CD4-positive, alpha-beta T cell treated with Interleukin-21 for 1 hour (primary cell): ENCODE measurements around the gene NOA1.
A peak's percentile ranks its signal among the peaks of the same experiment; 100 is the strongest.

Source experiments
- DNase-seq: peaks from one replicate; pipeline ENCODE4 v3.0.0-alpha.2; 2020

The NOA1 gene

DNA sequence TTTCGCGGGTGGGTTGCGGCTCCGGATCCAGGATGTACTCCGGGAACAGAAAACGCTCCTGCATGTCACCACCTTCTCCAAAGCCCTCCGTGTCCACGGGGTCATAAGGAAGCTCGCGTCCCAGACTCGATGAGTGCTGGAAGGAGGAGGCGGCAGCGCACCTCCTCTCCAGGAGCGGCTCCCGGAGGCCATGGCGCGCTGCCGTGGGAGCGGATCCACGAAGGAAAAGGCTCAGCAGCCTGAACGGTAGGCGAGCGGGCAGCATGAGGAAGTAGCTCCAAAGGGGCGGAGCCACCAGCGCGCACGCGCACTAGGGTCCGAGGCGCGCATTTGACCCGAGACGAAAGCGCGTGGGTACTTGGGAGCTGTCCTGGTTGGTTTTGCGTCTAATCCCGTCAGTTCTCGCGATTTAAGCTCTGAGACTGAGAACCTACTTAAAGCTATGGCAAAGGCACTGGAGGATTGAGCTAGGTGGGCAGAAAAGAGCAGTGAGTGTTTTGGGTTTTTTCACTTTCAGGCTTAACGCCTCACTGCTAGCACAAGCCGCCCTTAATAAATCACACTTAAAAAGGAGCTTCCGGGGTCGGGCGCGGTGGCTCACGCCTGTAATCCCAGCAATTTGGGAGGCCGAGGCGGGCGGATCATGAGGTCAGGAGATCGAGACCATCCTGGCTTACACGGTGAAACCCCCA lies at the start of gene NOA1:
Gene NOA1, minus strand, starts transcription at position 286 of the 692 bp plus-strand sequence. Its CDS starts 21 bp downstream, at position 265.
- DNase-seq: peak; percentile 99

DNA sequence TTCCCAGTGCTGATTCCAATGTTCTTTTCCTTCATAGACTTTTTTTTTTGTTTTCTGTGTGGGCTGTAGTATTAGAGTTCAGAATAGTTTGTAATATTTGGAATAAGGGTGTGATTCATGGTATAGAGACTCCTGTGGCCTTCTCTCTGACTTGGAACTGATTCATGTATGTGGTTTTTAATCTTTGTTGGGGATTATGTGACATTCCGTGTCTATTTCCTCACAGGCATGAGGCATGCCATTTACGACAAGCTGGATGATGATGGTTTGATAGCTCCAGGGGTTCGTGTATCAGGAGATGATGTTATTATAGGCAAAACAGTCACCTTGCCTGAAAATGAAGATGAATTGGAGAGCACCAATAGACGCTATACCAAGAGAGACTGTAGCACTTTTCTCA lies 45.7 kb upstream of the NOA1 start:
- no peak for DNase-seq

DNA sequence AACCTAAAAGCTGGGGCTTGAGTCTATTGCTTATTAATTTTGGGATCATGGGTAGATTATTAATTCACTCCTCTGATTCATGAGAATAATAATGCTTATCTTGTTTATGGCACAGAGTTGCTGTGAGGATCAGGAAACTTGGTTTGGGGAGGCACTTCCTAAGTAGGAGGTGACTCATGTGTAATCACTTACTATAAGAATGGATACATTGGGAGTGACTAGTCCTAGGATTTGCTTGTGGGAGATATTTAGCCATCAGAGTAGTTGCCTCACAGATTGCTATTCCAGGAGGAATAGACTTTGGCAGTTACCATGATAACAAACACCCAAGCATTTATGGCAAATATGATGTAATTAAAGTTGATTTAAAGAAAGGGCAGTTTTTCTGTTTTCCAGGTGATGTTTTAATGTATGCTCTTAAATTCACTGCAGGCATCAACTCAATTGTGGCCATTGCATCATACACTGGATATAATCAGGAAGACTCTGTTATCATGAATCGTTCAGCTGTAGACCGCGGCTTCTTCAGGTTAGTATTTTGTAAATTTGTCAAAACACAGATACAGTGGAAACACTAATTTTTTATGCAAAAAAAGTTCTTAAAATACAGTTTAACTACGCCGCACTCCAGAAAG lies 43.2 kb upstream of the NOA1 start:
- no peak for DNase-seq

DNA sequence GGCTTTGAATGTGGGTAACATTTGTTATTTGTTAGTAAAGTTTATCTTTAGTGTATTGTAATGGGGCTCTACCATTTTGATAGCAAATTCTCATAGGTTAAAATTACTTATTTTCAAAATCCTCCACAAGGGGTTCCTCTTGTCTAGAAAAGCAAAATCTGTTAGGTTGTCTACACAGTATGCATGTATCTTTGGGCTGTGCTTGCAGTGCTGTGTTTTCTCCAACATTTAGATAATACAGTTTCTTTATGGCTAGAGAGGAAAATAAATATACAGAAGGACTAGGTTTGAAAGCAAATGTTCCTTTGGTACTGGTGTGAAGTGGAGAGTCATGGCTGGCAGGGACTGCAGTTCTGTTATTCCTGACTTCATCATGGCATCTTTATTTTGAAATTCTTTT lies 41.6 kb upstream of the NOA1 start:
- no peak for DNase-seq

DNA sequence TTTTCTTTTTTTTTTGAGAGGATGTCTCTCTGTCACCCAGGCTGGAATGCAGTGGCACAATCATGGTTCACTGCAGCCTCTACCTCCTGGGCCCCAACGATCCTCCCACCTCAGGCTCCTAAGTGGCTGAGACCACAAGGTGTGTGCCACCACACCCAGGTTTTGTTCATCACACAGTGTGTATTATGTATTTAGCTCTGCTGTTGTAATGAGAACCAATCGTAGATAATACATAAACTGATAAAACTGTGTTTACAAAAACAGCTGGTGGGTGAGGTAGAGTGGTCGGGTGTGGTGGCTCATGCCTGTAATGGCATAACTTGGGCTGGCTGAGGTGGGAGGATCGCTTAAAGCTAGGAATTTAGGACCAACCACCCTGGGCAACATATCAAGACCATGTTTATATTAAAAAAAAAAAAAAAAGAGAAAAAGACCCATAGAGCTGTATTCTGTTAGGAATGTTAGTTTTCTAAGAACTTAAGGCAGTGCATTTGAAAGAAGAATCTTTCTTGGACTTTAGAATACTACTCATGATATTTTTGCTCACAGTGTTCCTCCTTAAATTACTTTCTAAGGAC lies 36.2 kb upstream of the NOA1 start:
- no peak for DNase-seq

DNA sequence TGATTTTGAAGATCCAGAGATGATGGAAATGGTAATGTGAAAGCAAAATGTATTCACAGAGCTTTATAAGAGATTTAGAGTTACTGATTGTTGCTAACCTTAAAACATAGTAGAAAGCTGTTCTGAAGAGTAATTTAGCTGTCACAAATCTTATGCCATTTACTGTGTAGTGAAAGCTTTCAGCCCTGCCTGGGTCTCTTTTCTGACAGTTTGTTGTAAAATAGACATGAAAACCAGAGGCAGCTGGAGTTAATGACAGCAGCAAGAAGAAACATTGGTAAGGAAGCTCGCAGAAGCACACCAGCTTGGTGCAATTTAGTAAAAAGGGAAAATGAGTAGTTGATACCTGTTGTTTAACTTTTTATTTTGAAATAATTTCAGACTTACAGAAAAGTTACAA lies 22.3 kb upstream of the NOA1 start:
- DNase-seq: no peak

DNA sequence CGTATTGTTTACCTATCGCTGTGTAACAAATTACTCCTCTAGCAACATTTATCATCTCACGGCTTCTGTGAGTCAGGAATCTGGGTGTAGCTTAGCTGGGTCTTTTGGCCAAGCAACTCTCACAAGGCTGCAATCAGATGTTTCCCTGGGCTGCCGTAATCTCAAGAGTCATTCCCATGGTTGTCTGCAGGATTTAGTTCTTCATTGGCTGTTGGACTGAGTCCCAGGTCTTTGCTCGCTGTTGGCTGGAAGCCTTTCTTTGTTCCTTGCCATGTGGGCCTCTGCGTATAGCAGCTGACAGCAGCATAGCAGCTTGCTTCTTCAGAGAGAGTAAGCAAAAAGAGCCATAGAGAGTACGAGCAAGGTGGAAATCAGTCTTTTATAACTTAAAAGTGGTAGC lies 18.1 kb upstream of the NOA1 start:
- DNase-seq: no peak

DNA sequence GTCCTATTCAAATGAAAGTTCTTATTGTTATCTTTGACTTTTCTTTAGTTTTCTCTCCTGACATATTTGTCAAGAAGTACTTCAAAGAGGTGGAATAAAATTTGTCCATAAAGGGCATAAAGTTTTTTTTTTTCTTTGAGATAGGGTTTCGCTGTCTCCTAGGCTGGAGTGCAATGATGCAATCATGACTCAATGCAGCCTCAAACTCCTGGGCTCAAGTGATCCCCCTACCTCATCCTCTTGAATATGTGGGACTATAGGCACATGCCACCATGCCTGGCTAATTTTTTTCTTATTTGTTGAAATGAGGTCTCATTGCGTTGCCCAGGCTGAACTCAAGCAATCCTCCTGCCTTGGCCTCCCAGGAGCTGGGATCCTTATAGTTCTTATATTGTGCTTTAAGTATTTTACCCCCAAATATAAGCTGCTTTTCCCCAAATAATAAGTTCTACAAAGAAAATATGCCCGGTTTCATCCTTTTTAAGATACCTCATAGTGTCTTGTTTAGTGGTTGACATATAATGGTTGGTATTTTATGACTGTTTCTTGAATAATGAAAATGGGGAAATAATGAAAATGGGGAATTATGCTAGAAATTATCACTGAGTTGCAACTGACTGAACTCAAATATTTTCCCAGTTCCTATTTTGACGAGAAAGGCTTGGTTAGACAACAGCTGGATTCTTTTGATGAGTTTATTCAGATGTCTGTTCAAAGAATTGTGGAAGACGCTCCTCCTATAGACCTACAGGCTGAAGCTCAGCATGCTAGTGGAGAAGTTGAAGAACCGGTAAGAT lies 12.9 kb upstream of the NOA1 start:
- no peak for DNase-seq

DNA sequence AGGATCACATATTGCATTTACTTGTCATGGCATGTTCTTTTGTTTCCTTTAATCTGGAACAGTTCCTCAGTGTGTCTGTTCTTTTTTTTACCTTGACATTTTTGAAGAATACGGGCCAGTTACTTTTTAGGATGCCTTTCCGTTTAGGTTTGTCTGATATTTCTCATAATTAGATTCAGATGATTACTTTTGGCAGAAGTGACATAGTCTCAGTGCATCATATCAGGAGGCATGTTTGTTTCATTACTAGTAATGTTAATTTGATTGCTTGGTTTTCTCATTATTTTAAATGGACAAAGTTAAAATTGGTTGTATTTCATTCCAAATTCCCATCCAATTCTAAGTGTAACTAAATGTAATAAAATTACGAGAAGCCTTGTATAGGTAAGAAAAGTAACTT lies 9.5 kb upstream of the NOA1 start:
- DNase-seq: no peak

DNA sequence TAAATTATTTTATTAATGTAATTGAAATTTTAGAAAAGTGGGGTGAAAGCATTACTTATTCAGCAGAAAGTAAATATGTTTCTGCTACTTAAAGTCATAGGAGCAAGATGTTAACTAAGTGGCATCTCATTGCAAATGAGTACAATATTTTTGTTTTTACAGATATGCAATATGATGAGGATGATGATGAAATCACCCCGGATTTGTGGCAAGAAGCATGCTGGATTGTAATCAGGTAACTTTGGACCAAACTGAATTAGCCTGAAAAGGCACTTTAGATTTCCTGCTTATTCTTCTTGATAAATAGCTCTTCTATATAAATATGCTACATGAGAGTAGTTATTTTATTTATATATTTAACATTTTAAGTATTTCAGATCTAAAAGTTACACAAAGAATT lies 8.8 kb upstream of the NOA1 start:
- no peak for DNase-seq

DNA sequence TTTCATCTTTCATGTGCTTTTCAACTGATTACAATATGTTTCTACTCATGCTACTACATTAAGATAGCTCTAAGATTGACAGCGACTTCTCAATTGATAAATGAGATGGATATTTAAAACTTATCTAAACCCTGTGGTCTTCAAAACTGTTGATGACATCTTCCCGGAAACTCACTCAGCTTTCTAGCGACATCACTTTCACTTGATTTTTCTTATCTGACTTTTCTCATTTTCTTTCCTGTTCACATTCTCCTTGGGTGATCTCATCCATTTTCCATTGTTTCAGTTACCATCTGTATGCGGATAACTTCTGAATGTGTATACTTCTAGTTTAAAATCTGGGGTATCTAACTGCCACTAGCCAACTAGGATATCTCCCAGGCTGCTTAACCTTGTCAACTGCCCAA lies 4.4 kb upstream of the NOA1 start:
- DNase-seq: peak; percentile 26

DNA sequence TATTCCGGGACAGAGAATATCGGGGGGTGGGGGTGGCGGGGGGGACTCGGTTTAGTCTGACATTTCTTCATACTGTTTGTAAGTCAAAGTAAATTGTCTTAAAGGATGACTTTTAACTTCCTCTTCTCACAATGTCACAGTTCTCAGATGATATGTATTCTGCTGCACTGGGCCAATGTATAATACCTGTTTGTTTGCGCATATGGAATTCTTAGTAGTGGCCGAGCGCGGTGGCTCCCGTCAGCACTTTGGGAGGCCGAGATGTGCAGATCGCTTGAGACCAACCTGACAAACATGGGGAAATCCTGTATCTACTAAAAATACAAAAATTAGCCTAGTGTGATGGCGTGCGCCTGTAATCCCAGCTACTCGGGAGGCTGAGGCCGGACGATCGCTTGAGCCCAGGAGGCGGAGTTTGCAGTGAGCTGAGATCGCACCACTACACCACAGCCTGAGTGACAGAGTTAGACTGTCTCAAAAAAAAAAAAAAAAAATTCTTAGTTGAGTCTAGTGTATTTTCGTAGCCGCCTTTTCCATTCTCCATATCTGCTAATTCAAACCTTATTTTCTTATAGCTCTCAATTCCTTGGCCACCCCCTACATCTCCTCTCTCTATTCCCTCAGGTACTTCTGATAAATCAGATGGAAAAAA lies 2.1 kb upstream of the NOA1 start:
- DNase-seq: peak; percentile 54

DNA sequence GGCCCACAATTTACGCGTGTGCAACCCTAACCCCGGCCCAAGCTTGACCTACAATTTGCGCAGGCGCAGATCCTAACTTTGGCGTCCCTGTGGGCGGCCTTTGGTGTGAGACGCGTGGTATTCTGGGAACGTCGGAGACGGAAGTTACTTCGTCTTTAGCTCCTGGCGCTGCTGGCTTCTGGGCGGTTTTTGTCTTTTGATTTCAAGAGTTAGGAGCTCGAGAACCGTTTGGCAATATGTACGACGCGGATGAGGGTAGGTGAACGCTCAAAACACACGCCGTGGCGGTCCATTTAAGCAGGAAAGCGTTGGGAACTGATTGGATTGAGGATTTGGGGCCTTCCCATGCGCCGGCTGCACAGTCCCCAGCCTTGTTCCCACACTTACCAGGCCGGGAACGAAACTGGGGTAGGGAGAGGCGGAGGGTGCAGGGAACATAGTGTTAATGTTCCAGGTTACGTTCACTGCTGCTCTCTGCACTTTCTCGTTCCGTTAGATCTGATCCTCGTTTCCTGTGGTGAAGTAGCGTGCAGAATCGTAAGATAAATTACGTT lies 1.4 kb upstream of the NOA1 start, which contains the start of gene POLR2B:
Gene POLR2B, plus strand, starts transcription at position 147 of the 554 bp plus-strand sequence. Its CDS starts 90 bp downstream, at position 237.
- peak; percentile 91 for DNase-seq

DNA sequence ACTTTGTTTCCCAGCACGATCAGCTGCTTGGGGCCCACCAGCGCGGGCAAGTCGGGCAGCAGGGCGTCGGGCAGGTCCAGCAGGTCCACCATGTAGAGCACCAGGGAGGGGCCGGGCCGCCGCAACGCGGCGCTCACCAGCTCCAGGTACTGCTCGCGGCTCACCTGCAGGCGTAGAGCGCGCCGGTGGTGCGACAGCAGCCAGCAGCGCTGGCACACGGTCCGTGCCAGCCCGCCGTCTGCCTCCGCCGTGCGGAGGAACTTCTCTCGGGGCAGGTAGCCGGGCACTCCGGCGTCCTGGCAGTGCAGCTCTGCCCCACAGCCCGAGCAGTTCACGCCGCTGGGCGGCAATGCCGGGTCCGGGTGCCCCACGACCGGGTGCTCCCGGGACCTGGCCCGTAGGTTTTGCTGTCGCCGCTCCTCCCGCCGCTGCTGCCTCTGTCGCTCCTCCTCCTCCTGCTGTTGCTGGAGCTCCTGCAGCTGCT lies 527 bp downstream of the NOA1 start:
- DNase-seq: peak; percentile 53

DNA sequence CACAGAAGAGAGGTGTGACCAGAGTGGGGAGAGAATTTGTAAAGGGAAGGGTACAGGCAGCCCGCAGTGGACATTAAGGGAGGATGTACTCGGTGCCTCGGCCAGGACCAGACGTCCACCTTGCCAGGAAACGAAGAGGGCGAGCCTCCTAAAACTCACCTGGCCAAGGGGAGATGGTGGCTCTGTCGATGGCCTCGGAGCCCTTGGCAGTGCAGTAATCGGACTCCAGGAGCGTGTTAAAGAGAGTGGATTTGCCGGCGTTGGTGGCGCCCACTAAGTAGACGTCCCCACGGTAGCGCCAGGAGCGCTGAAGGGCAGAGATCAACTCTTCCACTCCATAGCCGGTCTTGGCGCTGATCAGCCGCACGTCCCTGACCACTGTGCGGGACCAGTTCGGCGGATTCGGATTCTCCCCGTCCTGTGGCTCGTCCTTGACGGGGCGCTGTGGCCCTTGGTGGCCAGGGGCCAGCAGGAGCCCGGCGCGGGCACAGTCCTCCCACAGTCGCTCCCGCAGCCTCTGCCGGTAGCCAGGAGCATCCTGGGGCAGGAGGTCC lies 1.0 kb downstream of the NOA1 start:
- DNase-seq: no peak

DNA sequence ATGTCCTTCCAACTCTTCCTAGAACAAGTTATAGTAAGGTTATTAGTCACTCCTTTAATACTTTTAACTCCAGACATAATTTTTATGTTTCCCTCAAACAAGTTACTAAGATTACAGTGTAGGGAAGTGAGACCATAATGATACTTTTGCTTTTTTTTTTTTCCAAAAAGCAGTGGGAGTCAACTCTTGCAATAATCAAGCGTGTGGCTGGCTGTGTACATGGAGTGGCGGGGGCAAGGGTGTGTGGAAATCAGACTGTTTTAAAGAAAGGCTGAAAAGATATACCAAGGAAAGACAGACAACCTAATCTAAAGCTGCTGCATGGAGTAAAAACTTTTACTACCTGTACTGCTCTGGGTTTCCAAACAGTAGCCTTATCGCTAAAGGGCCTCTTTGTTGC lies 4.1 kb downstream of the NOA1 start:
- DNase-seq: no peak

DNA sequence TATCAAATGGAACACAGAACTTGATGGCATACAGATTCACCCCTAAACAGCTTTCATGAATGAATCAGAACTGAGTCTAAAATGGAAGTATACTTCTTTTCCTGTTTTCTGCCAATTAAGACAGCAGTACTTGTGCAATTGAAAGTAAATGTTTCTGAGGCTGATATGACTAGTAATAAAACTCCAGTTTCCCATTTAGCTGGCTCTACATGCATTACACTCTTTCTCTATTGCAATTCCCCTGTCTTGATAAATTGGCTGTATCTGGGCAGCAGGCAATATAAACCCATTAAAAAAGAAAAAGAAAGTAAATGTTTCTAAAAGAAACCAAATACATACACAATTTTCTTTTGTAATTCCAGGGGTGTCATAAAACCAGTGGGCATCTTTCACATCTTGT lies 4.6 kb downstream of the NOA1 start:
- DNase-seq: no peak

DNA sequence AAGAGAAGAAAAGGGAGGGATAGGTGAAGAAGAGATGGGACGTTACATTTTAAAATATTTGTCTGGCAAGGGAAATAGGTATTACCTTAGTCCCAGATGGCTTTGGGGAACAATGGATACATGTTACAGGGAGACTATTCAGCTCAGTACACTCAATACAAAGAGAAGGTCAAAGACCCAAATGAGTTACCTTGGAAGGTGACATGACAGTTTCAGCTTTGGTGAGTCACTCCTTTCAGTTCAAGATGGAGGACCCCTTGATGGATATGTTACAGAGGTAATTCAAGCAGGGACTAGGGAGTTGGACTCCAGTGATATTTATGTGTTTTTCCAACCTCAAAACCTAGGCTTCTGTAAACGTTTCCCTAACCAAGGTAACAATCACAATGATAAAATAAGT lies 5.0 kb downstream of the NOA1 start:
- DNase-seq: no peak

DNA sequence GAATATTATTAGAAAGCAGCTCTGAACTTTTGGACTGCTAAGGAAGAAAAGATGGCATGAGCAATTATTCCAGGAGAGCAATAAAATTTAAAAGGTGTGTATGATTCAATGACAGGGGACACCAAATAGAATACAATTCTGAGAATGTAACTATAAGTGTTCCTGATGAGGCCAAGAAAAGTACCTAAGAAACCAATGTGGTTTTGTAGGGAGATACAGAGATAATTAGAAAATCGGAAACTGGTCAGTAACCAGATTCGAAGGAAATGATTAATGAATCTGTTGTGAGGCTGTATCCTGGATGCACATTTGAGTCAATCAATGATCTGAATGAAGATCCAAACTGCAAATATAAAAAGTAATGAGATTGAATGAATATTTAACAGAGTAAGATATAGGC lies 6.0 kb downstream of the NOA1 start:
- DNase-seq: no peak

DNA sequence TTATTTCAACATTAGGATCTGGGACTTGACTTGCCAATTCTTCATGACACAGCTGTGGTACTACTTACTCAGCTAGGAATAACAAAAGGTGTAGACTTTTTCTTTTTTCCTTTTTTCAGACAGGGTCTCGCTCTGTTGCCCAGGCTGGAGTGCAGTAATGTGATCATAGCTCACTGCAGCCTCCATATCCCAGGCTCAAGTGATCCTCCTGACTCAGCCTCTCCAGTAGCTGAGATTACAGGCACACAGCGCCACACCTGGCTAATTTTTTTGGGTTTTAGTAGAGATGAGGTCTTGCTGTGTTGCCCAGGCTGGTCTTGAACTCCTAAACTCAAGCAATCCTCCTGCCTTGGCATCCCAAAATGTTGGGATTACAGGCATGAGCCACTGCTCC lies 16.3 kb downstream of the NOA1 start:
- no peak for DNase-seq

DNA sequence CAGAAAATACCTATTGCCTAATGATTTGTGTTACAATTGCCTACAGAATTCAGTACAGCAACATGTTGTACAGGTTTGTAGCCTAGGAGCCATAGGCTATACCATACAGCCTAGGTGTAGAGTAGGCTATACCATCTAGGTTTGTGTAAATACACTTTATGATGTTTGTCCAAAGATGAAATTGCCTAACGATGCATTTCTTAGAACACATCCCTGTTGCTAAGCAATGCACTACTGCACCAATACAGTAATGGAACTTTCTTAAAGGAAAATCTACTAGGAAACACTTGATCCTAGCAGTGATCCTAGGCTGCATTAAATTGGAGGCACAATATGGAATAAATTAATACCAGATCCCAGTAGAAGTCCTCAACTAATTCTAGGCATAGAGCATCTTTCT lies 18.3 kb downstream of the NOA1 start:
- no peak for DNase-seq

DNA sequence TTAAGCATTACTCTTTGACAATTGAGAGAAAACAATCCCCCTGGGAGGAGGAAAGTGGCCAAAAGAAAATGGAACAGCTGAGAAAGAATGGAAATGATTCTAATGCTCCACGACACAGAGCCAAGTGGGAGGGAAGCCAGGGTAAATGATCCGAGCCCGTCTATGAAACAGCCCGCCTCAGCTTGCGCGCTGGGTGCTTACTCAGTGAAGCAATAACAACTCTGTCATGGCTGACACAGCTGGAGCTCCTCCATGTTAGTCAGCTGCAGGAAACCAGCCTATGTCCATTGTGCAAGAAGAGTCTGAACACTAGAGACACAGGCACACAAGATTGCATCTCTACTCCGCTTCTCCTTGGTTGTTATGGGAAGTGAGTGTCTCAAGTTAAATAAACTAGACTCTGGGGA lies 19.3 kb downstream of the NOA1 start:
- DNase-seq: no peak
